GM21423 (cell line): ENCODE results near the gene ETS2.
"Not testable (repeated sequence)": the region's sequence is repeated elsewhere in the genome, so short reads cannot be mapped to it uniquely, and the experiment has no call there.

Experiments
- ATAC-seq: cut with Tn5 transposase; IDR thresholded peaks from one replicate; pipeline ENCODE4 v1.9.1; 2021; ENCODE audit warnings: mild to moderate bottlenecking, moderate library complexity; ENCODE audit not compliant: unreplicated experiment

Gene ETS2

GRCh38 chr21:38833117-38833516, 27.4 kb downstream of the ETS2 start:
- ATAC-seq, result no peak

DNA sequence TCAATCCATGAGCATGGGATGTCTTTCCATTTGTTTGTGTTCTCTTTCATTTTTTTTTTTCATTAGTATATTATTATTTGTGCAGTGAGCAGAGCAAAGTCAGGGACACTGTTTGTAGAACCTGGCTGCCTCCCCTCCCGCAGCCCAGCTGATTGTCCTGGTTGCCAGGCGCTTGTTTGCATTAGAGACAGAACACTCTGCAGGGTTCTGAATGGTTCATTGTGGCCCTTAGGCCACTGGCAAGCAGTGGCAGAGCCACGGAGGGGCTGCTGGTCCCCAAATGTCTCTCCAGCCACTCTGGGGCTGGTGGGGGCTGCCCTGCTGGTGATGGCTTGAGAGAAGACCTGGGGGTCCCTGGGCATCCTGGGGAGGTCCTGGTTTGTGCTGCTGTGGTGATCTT, 29.0 kb downstream of the ETS2 start:
- no peak for ATAC-seq

DNA sequence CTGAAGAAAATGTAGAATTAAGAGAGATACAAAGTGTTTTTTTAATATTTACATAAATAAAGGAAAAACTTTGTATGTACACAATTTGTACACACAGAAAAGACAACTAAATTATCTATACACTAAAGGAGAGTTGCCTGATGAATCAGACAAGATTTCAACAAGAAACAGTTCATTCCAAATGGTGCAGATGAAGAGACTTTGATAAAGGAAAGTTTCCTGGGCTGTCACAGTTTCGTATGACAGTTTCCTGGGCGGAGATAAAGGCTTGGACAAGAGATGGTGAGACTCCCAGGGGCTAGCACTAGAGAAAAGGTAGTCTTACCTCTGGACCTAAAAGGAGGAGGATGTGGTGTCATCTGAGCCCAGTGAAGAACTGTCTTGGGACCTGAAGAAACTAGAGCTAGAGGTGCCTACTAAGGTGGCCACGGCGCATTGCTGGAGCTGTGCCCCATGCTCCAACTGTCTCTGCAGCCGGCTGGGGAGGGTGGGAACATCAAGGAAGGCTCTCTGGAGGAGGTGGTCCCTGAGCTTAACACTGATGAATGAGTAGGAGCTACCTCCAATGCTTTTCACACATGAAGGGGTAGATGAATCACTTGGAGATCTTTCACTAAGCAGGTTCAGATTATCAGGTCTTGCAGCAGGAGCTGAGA, 32.2 kb downstream of the ETS2 start:
- no peak for ATAC-seq

GRCh38 chr21:38838598-38839327, 33.0 kb downstream of the ETS2 start:
- ATAC-seq, result no peak

DNA sequence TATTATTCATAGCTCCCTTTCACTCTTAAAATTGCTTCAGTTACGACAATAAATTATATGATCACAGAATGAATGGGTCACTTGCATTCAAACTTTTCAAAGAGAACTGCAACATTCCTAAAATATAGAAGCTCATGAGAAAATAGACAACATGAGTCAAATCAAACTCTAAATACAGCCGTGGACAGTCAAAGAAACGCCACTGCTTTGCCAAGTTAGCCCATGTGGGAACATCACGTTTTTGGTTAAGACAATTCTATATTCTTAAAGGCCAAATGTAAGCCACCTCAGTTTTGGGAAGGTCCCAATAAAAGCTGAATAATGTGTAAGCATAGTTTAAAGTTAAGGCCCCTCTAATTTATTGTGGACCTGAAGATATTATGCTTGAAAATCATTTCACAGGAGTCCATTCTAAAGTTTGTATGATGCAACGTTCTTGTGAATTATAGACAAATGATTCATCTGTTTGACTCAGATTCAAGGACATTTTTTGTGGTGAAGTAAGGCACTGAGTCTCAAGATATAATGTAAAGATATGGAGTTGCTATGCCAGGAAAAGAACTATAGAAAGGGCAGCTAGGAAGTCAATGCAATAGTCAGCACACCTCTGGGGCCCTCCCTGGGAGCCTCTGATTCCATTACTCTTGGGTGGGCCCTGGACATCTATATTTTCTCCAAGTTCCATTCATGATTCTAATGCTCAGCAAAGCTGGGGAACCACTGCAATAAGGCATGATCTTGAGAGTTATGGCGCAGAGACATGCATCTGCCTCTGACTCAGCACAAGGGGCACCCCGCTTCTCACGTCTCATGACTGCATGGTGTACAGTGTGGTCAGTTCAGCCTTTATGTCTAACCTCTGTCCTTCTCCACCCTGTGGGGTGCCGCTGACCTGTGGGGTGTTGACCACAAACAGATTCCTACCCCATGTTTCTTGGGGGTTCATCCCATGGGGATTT, 33.9 kb downstream of the ETS2 start:
- ATAC-seq, result no peak

GRCh38 chr21:38840456-38841300, 34.9 kb downstream of the ETS2 start:
- ATAC-seq, result no peak

GRCh38 chr21:38841472-38841871, 35.7 kb downstream of the ETS2 start:
- no peak for ATAC-seq

GRCh38 chr21:38842079-38842478, 36.4 kb downstream of the ETS2 start:
- ATAC-seq, result no peak

DNA sequence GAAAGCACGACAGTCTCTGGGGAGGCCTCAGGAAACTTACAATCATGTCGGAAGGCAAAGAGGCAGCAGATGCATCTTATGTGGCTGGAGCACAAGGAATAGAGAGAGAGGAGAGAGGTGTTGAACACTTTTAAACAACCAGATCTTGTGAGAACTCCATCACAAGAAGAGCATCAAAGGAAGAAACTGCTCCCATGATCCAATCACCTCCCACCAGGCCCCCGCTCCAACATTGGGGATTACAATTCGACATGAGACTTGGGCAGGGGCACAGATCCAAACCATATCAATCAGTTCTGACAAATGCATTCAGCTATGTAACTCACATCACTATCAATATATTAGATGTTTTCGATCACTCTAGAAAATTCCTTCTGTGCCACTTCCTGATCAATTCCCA, 37.6 kb downstream of the ETS2 start:
- no peak for ATAC-seq

DNA sequence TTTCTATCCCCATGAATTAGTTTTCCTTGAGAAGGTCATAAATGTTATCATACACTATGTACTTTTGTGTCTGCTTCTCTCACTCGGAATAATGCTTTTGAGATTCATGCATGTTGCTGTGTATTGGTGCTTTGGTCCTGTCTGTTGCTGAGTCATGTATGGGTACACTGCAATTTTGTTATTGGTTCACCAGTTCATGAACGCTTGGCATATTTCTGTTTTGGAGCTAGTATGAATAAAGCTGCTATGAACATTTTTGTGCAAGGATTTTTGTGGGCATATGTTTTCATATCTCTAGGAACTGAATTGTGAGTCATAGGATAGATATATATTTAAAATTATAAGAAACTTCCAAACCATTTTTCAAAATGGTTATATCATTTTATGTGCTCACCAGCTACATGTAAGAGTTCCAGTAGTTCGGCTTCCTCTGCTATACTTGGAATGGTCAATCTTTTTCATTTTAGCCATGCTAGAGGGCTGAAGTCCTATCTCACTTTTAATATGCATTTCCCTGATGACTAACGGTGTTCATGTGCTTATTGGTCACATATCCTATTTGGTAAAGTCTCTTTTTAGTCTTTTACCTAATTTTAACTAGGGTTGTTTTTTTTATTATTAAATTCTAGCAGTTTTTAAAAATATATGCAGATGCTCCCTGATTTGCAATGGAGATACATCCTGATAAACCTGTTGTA, 38.2 kb downstream of the ETS2 start:
- no peak for ATAC-seq

DNA sequence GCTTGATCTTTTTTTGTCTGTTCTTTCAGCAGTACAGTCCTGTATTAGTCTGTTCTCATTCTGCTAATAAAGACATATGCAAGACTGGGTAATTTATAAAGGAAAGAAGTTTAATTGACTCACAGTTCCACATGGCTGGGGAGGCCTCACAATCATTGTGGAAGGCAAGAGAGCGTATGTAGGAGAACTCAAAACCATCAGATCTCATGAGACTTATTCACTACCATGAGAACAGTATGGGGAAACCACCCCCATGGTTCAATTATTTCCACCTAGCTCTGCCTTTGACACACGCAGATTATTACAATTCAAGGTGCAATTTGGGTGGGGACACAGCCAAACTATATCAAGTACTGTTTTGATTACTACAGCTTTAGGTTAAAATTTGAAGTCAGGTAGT, 39.6 kb downstream of the ETS2 start:
- not testable (repeated sequence) for ATAC-seq

DNA sequence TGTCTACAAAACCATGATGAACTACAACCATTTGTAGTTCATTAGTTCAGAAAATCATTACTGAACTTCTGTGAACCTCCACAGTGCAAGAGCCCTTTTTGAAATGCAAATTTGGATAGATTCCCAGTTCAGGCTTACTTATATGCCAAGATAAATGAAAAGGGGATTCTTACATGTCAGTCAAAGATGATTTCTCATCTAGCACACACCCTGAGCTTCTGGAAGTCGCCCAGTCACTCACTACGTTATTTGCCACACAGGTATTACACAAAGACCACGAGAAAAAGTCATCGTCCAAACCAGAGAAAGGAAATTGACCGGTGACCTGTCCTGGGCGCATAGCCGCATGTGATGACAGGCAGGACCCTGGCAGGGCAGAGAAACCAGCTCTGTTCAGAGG, 41.8 kb downstream of the ETS2 start:
- ATAC-seq, result no peak

- no peak for ATAC-seq
Measured at GRCh38 chr21:38848187-38848609, 42.5 kb downstream of the ETS2 start.

GRCh38 chr21:38849776-38850175, 44.0 kb downstream of the ETS2 start:
- no peak for ATAC-seq

DNA sequence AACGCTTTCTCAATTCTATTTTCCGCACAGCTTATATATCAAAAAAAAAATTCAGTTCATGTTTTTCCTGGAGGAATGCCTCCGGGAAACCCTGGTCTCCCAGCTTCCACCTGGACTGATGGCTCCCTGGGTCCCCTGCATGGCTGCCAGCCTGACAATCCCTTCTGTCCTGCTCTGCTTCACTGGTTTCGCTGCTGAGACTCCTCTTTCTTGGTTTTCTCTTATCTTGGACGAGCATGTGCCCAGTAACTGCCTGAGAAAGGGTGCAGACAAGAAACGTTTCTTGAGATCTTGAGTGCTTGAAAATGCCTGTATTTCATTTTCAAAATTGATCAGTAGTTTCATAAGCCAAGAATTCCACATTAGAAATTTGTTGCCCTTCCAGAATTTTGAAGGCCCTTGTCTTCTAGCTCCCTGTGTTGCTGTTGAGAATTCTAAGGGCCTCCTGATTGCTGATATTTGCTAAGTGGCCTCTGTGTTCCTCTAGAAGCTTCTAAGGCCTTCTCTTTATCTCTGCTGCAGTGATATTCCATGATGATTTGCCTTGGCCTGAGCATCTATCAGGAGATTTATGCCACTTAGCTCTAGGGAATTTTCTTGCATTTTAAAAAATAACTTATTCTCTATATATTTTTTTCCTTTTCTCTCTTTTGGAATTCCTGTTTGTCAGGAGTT, 44.7 kb downstream of the ETS2 start:
- no peak for ATAC-seq

DNA sequence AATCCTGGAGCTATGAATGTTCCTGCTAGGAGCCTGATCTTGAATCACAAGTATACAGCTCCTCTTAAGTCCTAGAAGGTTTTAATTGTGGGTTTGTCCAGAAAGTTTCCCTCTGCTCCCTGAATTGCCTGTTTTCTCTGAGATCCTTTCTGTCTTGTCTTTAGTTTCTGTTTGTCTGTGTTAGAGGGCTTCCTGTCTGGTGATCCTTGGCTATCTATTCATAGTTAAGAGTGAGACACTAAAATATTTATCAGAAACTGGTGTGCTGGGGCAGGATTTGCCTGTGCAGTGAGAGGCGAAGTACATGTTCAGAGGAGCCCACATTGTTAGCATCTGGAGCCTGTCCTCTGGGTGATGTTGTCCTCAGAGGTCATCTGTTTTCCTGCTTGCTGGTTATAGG, 45.4 kb downstream of the ETS2 start:
- ATAC-seq, result no peak

DNA sequence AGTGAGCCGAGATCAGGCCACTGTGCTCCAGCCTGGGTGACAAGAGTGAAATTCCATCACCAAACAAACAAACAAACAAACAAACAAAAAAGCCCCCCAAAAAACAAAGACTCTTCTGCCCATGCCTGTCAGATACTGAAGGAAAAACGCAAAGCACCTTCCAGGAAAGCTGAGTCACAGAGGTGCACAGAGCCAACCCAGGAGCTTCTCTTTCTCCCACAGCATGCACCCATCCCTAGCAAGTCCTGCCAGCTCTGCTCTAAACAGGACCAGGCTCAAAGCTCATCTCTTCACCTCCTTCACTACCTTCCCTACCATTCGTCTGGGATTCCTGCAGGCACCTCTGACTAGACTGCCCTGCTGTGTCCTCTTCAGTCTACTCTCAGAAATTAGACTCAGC, 46.5 kb downstream of the ETS2 start:
- no peak for ATAC-seq

DNA sequence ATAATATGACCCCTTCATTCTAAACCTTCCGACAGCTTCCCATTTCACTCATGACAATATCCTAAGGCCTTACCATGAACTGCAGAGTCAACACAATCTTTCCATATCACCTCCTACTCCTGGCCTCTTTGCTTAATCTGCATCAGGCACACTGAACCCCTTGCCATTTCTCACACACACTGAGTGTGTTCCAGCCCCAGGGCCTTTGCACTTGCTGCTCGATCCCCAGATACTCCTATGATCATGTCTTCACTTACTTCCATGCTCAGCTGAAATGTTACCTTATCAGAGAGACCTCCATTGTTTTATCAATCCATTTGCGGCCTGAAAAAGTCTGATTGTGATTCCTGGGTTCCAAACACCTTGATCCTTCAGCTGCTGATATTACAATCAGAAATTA, 47.0 kb downstream of the ETS2 start:
- no peak for ATAC-seq

GRCh38 chr21:38853421-38853919, 47.7 kb downstream of the ETS2 start:
- peak; percentile 87 for ATAC-seq
